GM23248 (cell line): ENCODE data around the gene RESF1. TPM values are rescaled to one million over a fixed set of nuclear protein-coding genes. Genes with fewer than 3 reads are reported as not detected.

Source experiments
- DNase-seq: peaks from one replicate; pipeline ENCODE4 v3.0.0-alpha.2; 2015
- H2AFZ ChIP-seq: fragments of 200-600 bp; sonication (generic); 2 replicates; pipeline ENCODE4 v1.6.1; 2016; ENCODE audit warnings: antibody characterized with exemption
- H3F3A ChIP-seq: fragments of 200-600 bp; sonication (generic); 2 replicates; pipeline ENCODE4 v1.6.1; 2016; ENCODE audit warnings: mild to moderate bottlenecking, antibody characterized with exemption, mixed run types; ENCODE audit not compliant: insufficient read depth
- H3K27ac ChIP-seq: fragments of 200-600 bp; sonication (generic); 2 replicates; pipeline ENCODE4 v1.5.1; 2016; ENCODE audit warnings: mild to moderate bottlenecking
- H3K27me3 ChIP-seq: fragments of 200-600 bp; sonication (generic); replicated peaks from 2 replicates; pipeline ENCODE4 v1.6.1; 2016; ENCODE audit warnings: mild to moderate bottlenecking; ENCODE audit not compliant: insufficient read depth
- H3K36me3 ChIP-seq: fragments of 200-600 bp; sonication (generic); 2 replicates; pipeline ENCODE4 v1.6.1; 2016; ENCODE audit warnings: low read depth, mild to moderate bottlenecking
- H3K4me1 ChIP-seq: fragments of 200-600 bp; sonication (generic); 2 replicates; pipeline ENCODE4 v1.6.1; 2016; ENCODE audit warnings: mild to moderate bottlenecking; ENCODE audit not compliant: insufficient read depth
- H3K4me2 ChIP-seq: fragments of 200-600 bp; sonication (generic); one replicate; pipeline ENCODE4 v1.6.1; 2016; ENCODE audit warnings: mild to moderate bottlenecking; ENCODE audit not compliant: unreplicated experiment
- H3K4me3 ChIP-seq: fragments of 200-600 bp; sonication (generic); 2 replicates; pipeline ENCODE4 v1.5.1; 2016; ENCODE audit warnings: mild to moderate bottlenecking
- H3K79me2 ChIP-seq: fragments of 200-600 bp; sonication (generic); 2 replicates; pipeline ENCODE4 v1.6.1; 2016; ENCODE audit warnings: mild to moderate bottlenecking; ENCODE audit not compliant: insufficient read depth
- H3K9ac ChIP-seq: fragments of 200-600 bp; sonication (generic); 2 replicates; pipeline ENCODE4 v1.6.1; 2016; ENCODE audit warnings: mild to moderate bottlenecking
- H3K9me2 ChIP-seq: fragments of 200-600 bp; sonication (generic); 2 replicates; pipeline ENCODE4 v1.6.1; 2016; ENCODE audit warnings: mixed run types, mild to moderate bottlenecking, moderate library complexity; ENCODE audit not compliant: insufficient read depth
- H3K9me3 ChIP-seq: fragments of 200-600 bp; sonication (generic); one replicate; pipeline ENCODE4 v1.6.1; 2017; ENCODE audit warnings: low read depth
- H4K20me1 ChIP-seq: fragments of 200-600 bp; sonication (generic); 2 replicates; pipeline ENCODE4 v1.6.0; 2016; ENCODE audit not compliant: insufficient read depth
- EZH2 ChIP-seq: fragments of 200-600 bp; sonication (generic); IDR thresholded peaks from 2 replicates; pipeline ENCODE4 v1.6.1; 2018; ENCODE audit warnings: antibody characterized with exemption, mild to moderate bottlenecking; ENCODE audit not compliant: insufficient read depth, poor library complexity, severe bottlenecking
- EZH2phosphoT487 ChIP-seq: fragments of 200-600 bp; sonication (generic); IDR thresholded peaks from 2 replicates; pipeline ENCODE4 v1.6.1; 2018; ENCODE audit warnings: antibody characterized with exemption, moderate library complexity, mild to moderate bottlenecking, low read depth; ENCODE audit not compliant: insufficient read depth
- WGBS, 2 experiments: methylation state at CpG; one replicate each; pipeline ENCODE4 v1.1.6; 2015 to 2017; ENCODE audit warnings: low lambda C conversion rate in 2 of 2, low coverage in 1 of 2; ENCODE audit errors: missing lambda C conversion rate in 2 of 2; 5-methylcytosine and 5-hydroxymethylcytosine counted together
- in situ Hi-C: fragments of 300-500 bp; cut with MboI; formaldehyde crosslinking; loops from 2 replicates; pipeline ENCODE4 v1.15.0; 2020
- polyA plus RNA-seq: library from polyadenylated mRNA; unstranded; fragments of >200 nt; fragmentation: Nextera tagmentation; extraction: Ambion mirVana; gene quantifications from 2 replicates; pipeline ENCODE4 v1.2.1, GENCODE V29; 2016
- total RNA-seq: library from RNA; depleted of rRNA; stranded (reverse); fragments of >200 nt; shearing (Covaris generic); gene quantifications from 2 replicates; pipeline ENCODE4 v1.2.3, GENCODE V29; 2014

The RESF1 gene
- total and polyA plus RNA-seq, 2 experiments from 2014 or later: 8.3 to 8.4 TPM

DNA sequence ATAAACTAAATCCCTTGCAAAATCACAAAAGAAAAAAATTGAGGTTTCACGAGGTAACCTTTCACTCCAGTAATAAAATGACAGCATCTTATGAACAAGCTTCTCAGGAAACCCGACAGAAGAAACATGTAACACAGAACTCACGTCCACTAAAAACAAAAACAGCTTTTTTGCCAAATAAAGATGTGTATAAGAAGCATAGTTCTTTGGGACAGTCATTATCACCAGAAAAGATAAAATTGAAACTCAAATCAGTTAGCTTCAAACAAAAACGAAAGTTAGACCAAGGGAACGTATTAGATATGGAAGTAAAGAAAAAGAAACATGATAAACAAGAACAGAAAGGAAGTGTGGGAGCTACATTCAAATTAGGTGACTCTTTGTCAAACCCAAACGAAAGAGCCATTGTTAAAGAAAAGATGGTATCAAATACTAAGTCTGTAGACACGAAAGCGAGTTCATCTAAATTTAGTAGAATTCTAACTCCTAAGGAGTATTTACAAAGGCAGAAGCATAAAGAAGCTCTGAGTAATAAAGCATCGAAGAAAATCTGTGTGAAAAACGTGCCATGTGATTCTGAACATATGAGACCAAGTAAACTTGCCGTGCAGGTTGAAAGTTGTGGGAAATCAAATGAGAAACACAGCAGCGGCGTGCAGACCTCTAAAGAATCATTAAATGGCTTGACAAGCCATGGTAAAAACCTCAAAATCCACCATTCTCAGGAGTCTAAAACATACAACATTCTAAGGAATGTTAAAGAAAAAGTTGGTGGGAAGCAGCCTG, 25.8 kb downstream of the RESF1 start:
- in situ Hi-C loops: no loop called here
- Histone ChIP-seq H3K27me3 (no peaks in the 10 kb centered on the region), H4K20me1 (no peaks in the 10 kb centered on the region), H3K9ac (no peak overlapping the region), H3F3A (no peaks in the 10 kb centered on the region), H3K4me2 (no peak overlapping the region), H3K9me2 (no peaks in the 10 kb centered on the region), H3K4me3 (no peak overlapping the region), H3K9me3 (no peaks in the 10 kb centered on the region), H3K79me2 (no peaks in the 10 kb centered on the region), H3K4me1 (no peaks in the 10 kb centered on the region), H3K27ac (no peak overlapping the region), H2AFZ (no peak overlapping the region), H3K36me3 (peaks cover 18% of the 10 kb centered on the region; the same call in 1 of the 2 replicates)
- 98 to 99% methylated on average over 13 of the region's 13 CpGs for WGBS, 2 experiments
- TF ChIP-seq EZH2phosphoT487 (no peak), EZH2 (no peak)
- DNase-seq: no peak

- H4K20me1 ChIP-seq: no peaks in the 10 kb centered on the region
- no peak for TF ChIP-seq EZH2
- no peak for TF ChIP-seq EZH2phosphoT487
- H3K79me2 ChIP-seq: no peaks in the 10 kb centered on the region
- H2AFZ ChIP-seq: no peak overlapping the region
- H3K36me3 ChIP-seq: peaks cover 15% of the 10 kb centered on the region; the same call in 1 of the 2 replicates
- H3K9ac ChIP-seq: no peak overlapping the region
- H3K9me3 ChIP-seq: no peaks in the 10 kb centered on the region
- H3K4me2 ChIP-seq: no peak overlapping the region
- in situ Hi-C loops: no loop called here
- no peak for DNase-seq
- H3F3A ChIP-seq: no peaks in the 10 kb centered on the region
- no peak overlapping the region for H3K4me3 ChIP-seq
- no peaks in the 10 kb centered on the region for H3K27me3 ChIP-seq
- 98 to 99% methylated on average over 4 of the region's 4 CpGs for WGBS, 2 experiments
- H3K9me2 ChIP-seq: no peaks in the 10 kb centered on the region
- H3K4me1 ChIP-seq: no peaks in the 10 kb centered on the region
- no peak overlapping the region for H3K27ac ChIP-seq
Measured at GRCh38 chr12:31985832-31986231, 26.6 kb downstream of the RESF1 start.

GRCh38 chr12:31989571-31990362, 30.6 kb downstream of the RESF1 start:
- no peak overlapping the region for H3K27ac ChIP-seq
- no peaks in the 10 kb centered on the region for H3K79me2 ChIP-seq
- no peaks in the 10 kb centered on the region for H3K27me3 ChIP-seq
- H3F3A ChIP-seq: no peaks in the 10 kb centered on the region
- H3K9ac ChIP-seq: no peak overlapping the region
- no peak overlapping the region for H3K4me3 ChIP-seq
- 94 to 95% methylated on average over 15 of the region's 15 CpGs for WGBS, 2 experiments
- H3K4me1 ChIP-seq: no peaks in the 10 kb centered on the region
- DNase-seq: no peak
- no peaks in the 10 kb centered on the region for H3K9me2 ChIP-seq
- H3K4me2 ChIP-seq: no peak overlapping the region
- no peaks in the 10 kb centered on the region for H4K20me1 ChIP-seq
- H2AFZ ChIP-seq: no peak overlapping the region
- in situ Hi-C loops: no loop called here
- H3K9me3 ChIP-seq: no peaks in the 10 kb centered on the region
- no peaks in the 10 kb centered on the region for H3K36me3 ChIP-seq
- TF ChIP-seq EZH2: no peak
- TF ChIP-seq EZH2phosphoT487: no peak

DNA sequence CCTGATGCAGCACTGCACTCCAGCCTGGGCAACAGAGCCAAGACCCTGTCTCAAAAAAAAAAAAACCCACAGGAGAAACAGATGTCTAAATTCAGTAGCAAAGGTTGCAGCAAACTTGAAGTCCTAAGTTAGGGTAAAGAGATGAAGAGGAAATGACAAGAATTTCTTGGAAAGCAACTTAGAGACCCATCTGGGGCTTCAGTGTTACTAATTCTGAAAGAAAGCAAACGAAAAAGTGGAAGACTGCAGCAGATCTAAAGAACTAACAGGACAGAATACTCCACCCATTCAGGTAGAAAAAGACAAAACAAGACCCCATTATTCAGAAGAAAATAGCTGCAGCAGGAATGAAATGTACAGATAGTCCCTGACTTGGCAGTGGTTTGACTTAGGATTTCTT, 31.9 kb downstream of the RESF1 start:
- DNase-seq: no peak
- no peak for TF ChIP-seq EZH2
- no peak for TF ChIP-seq EZH2phosphoT487
- Histone ChIP-seq H3K79me2 (no peaks in the 10 kb centered on the region), H3K4me1 (no peaks in the 10 kb centered on the region), H3K9me2 (no peaks in the 10 kb centered on the region), H3K27ac (no peak overlapping the region), H3K9ac (no peak overlapping the region), H3K27me3 (no peaks in the 10 kb centered on the region), H3K4me2 (no peak overlapping the region), H3K36me3 (no peaks in the 10 kb centered on the region), H3F3A (no peaks in the 10 kb centered on the region), H4K20me1 (no peaks in the 10 kb centered on the region), H3K9me3 (no peaks in the 10 kb centered on the region), H3K4me3 (no peak overlapping the region), H2AFZ (no peak overlapping the region)
- in situ Hi-C loops: no loop called here
- WGBS, 2 experiments: 79 to 81% methylated on average over 1 of the region's 1 CpG
